Cardiac muscle cell (in vitro differentiated cells and primary cell): ENCODE measurements around the gene CAPN10. TPM values are rescaled to one million over a fixed set of nuclear protein-coding genes. Genes with fewer than 3 reads are reported as not detected.
A peak's percentile ranks its signal among the peaks of the same experiment; 100 is the strongest.

Source experiments
- DNase-seq, 2 donors: peaks; one replicate each; pipeline versions ENCODE4 v3.0.0 to v3.0.0-alpha.2; 2010 to 2017; ENCODE audit warnings: low read depth in 1 of 2, low spot score in 1 of 2
- H3K27ac ChIP-seq: fragments of 200-600 bp; sonication (generic); 2 replicates; pipeline ENCODE4 v1.5.1; 2016
- H3K27me3 ChIP-seq: fragments of 200-600 bp; sonication (generic); 2 replicates; pipeline ENCODE4 v1.6.0; 2016; ENCODE audit warnings: control low read depth
- H3K36me3 ChIP-seq: fragments of 200-600 bp; sonication (generic); 2 replicates; pipeline ENCODE4 v1.5.1; 2016; ENCODE audit warnings: control low read depth
- H3K4me1 ChIP-seq: fragments of 200-600 bp; sonication (generic); 2 replicates; pipeline ENCODE4 v1.8.1; 2017; ENCODE audit warnings: low read depth, mild to moderate bottlenecking, mixed run types
- H3K4me3 ChIP-seq: fragments of 200-600 bp; sonication (generic); 2 replicates; pipeline ENCODE4 v1.5.1; 2016; ENCODE audit warnings: mild to moderate bottlenecking
- H3K9me3 ChIP-seq: fragments of 200-600 bp; sonication (generic); 2 replicates; pipeline ENCODE4 v1.5.1; 2017; ENCODE audit warnings: low read depth, mild to moderate bottlenecking, control low read depth
- CTCF ChIP-seq: IDR thresholded peaks from 2 replicates; pipeline ENCODE4 v1.5.1; 2012; ENCODE audit warnings: low read depth, mild to moderate bottlenecking, low read length
- polyA plus RNA-seq: library from polyadenylated mRNA; unstranded; fragments of >200 nt; fragmentation: Nextera tagmentation; extraction: Ambion mirVana; gene quantifications from 2 replicates; pipeline ENCODE4 v1.2.1, GENCODE V29; 2016
- total RNA-seq: library from RNA; depleted of rRNA; stranded (reverse); fragments of >200 nt; gene quantifications from 2 replicates; pipeline ENCODE4 v1.2.3, GENCODE V29; 2016

Gene CAPN10
- total and polyA plus RNA-seq, 2 experiments from 2014 or later, result 60.8 to 62.8 TPM

GRCh38 chr2:240620859-240621258 is 34.3 kb downstream of the CAPN10 start:
- TF ChIP-seq CTCF, result no peak
- DNase-seq, result no peak
- H3K36me3 ChIP-seq, result no peaks in the 10 kb centered on the region
- no peak overlapping the region for H3K27ac ChIP-seq
- H3K9me3 ChIP-seq, result no peaks in the 10 kb centered on the region
- H3K4me1 ChIP-seq, result no peaks in the 10 kb centered on the region
- H3K4me3 ChIP-seq, result no peak overlapping the region
- no peaks in the 10 kb centered on the region for H3K27me3 ChIP-seq

- no peak for TF ChIP-seq CTCF
- DNase-seq, result no peak
- Histone ChIP-seq H3K4me1 (no peaks in the 10 kb centered on the region), H3K9me3 (no peaks in the 10 kb centered on the region), H3K27ac (no peak overlapping the region), H3K4me3 (no peak overlapping the region), H3K27me3 (no peaks in the 10 kb centered on the region), H3K36me3 (no peaks in the 10 kb centered on the region)
Measured at GRCh38 chr2:240622060-240622411, 35.5 kb downstream of the CAPN10 start.

- no peak for TF ChIP-seq CTCF
- Histone ChIP-seq H3K27me3 (no peaks in the 10 kb centered on the region), H3K9me3 (no peaks in the 10 kb centered on the region), H3K4me1 (no peaks in the 10 kb centered on the region), H3K4me3 (no peak overlapping the region), H3K36me3 (no peaks in the 10 kb centered on the region), H3K27ac (no peak overlapping the region)
- DNase-seq, result peak in 1 of 2 donors; percentile 13
Measured at GRCh38 chr2:240622531-240623235, 36.1 kb downstream of the CAPN10 start.

- H3K27ac ChIP-seq, result no peak overlapping the region
- no peaks in the 10 kb centered on the region for H3K27me3 ChIP-seq
- no peaks in the 10 kb centered on the region for H3K36me3 ChIP-seq
- H3K9me3 ChIP-seq, result no peaks in the 10 kb centered on the region
- H3K4me1 ChIP-seq, result no peaks in the 10 kb centered on the region
- no peak for DNase-seq
- no peak for TF ChIP-seq CTCF
- no peak overlapping the region for H3K4me3 ChIP-seq
Measured at GRCh38 chr2:240623531-240624010, 37.0 kb downstream of the CAPN10 start.

- H3K27me3 ChIP-seq, result no peaks in the 10 kb centered on the region
- DNase-seq, result no peak
- H3K4me1 ChIP-seq, result no peaks in the 10 kb centered on the region
- H3K9me3 ChIP-seq, result no peaks in the 10 kb centered on the region
- no peak overlapping the region for H3K27ac ChIP-seq
- H3K36me3 ChIP-seq, result no peaks in the 10 kb centered on the region
- no peak for TF ChIP-seq CTCF
- no peak overlapping the region for H3K4me3 ChIP-seq
Measured at GRCh38 chr2:240624011-240624949, 37.7 kb downstream of the CAPN10 start.
